HL-60 (cell line): ENCODE results near the gene ENOX2.

ENCODE experiments used
- DNase-seq, 2 experiments: peaks; one replicate each; pipeline ENCODE4 v3.0.0-alpha.2; 2010 to 2020; ENCODE audit warnings: low read depth in 1 of 2, low spot score in 1 of 2
- H3K27ac ChIP-seq: fragments of 250-450 bp; sonication (Bioruptor Pico); replicated peaks from 2 replicates; pipeline ENCODE4 v1.5.1; 2020; ENCODE audit warnings: mild to moderate bottlenecking, moderate library complexity
- H3K27me3 ChIP-seq: fragments of 250-450 bp; sonication (Bioruptor Pico); 2 replicates; pipeline ENCODE4 v1.5.1; 2021; ENCODE audit warnings: mild to moderate bottlenecking, moderate library complexity; ENCODE audit not compliant: insufficient read depth, poor library complexity, severe bottlenecking
- H3K4me3 ChIP-seq: replicated peaks from 2 replicates; pipeline ENCODE4 v1.5.1; 2011; ENCODE audit warnings: mild to moderate bottlenecking, control low read depth, low read length; ENCODE audit not compliant: insufficient read depth
- CTCF ChIP-seq: IDR thresholded peaks from one replicate; pipeline ENCODE4 v1.5.1; 2011; ENCODE audit warnings: low read length, control low read depth, inconsistent platforms; ENCODE audit not compliant: insufficient read depth
- GABPA ChIP-seq: IDR thresholded peaks from 2 replicates; pipeline ENCODE4 v1.6.1; 2012; ENCODE audit warnings: low read depth
- POLR2AphosphoS5 ChIP-seq: IDR thresholded peaks from 2 replicates; pipeline ENCODE4 v1.6.1; 2012; ENCODE audit warnings: low read depth
- REST ChIP-seq: IDR thresholded peaks from 2 replicates; pipeline ENCODE4 v1.6.1; 2012; ENCODE audit warnings: low read depth; ENCODE audit not compliant: insufficient replicate concordance
- SPI1 ChIP-seq: IDR thresholded peaks from 2 replicates; pipeline ENCODE4 v1.6.1; 2012; ENCODE audit warnings: low read depth, mild to moderate bottlenecking, borderline replicate concordance

The ENOX2 gene

GRCh38 chrX:130887376-130887775, 15.6 kb downstream of the ENOX2 start:
- TF ChIP-seq GABPA (no peak), CTCF (no peak), POLR2AphosphoS5 (no peak), SPI1 (no peak), REST (no peak)
- DNase-seq = no peak
- Histone ChIP-seq H3K4me3 (no peak overlapping the region), H3K27me3 (no peaks in the 10 kb centered on the region), H3K27ac (no peak overlapping the region)

GRCh38 chrX:130885996-130886395, 17.0 kb downstream of the ENOX2 start:
- TF ChIP-seq CTCF (no peak), POLR2AphosphoS5 (no peak), SPI1 (no peak), REST (no peak), GABPA (no peak)
- Histone ChIP-seq H3K4me3 (no peak overlapping the region), H3K27ac (no peak overlapping the region), H3K27me3 (no peaks in the 10 kb centered on the region)
- DNase-seq = no peak

GRCh38 chrX:130885508-130885907, 17.5 kb downstream of the ENOX2 start:
- no peaks in the 10 kb centered on the region for H3K27me3 ChIP-seq
- TF ChIP-seq POLR2AphosphoS5 = no peak
- no peak for TF ChIP-seq CTCF
- no peak for TF ChIP-seq REST
- no peak for TF ChIP-seq SPI1
- TF ChIP-seq GABPA = no peak

More at GRCh38 chrX:130885508-130885907, 17.5 kb downstream of the ENOX2 start:
- Histone ChIP-seq H3K27ac (no peak overlapping the region), H3K4me3 (no peak overlapping the region)
- no peak for DNase-seq
